Measurements from ENCODE around the gene LIX1.
A peak's percentile ranks its signal among the peaks of the same experiment; 100 is the strongest.

The LIX1 gene

DNA sequence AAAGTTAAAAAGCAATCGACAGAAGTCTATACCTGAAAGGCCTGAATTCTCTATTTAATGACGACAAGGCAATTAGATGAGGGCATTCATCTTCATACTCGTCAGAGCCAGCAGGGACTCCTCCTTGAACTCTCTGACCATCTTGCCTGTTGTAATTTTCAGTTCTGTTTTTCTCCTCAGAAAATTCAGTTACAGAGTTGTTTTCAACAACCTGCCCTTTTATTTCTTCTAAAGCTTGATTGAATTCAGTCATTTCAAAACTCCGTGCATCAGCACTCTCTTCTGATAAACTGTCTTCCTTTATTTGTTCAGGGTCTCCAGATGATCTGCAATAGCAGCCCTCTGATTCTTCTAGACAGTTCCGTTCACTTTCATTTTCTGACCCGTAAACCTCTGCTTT, 25.0 kb upstream of the LIX1 start:
- DNase-seq (ENCODE audit: low spot score) = no peak
- no peak overlapping the region for H3K4me3 ChIP-seq (ENCODE audit: severe bottlenecking)
- H3K4me1 ChIP-seq (ENCODE audit: insufficient read depth, poor library complexity, severe bottlenecking) = no peaks in the 10 kb centered on the region
- ATAC-seq (ENCODE audit: low read depth) = no peak
- TF ChIP-seq, protein P1, sequence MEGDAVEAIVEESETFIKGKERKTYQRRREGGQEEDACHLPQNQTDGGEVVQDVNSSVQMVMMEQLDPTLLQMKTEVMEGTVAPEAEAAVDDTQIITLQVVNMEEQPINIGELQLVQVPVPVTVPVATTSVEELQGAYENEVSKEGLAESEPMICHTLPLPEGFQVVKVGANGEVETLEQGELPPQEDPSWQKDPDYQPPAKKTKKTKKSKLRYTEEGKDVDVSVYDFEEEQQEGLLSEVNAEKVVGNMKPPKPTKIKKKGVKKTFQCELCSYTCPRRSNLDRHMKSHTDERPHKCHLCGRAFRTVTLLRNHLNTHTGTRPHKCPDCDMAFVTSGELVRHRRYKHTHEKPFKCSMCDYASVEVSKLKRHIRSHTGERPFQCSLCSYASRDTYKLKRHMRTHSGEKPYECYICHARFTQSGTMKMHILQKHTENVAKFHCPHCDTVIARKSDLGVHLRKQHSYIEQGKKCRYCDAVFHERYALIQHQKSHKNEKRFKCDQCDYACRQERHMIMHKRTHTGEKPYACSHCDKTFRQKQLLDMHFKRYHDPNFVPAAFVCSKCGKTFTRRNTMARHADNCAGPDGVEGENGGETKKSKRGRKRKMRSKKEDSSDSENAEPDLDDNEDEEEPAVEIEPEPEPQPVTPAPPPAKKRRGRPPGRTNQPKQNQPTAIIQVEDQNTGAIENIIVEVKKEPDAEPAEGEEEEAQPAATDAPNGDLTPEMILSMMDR (IDR thresholded peaks at IDR 0.05; ENCODE audit: poor library complexity, severe bottlenecking) = no peak
- H3K27ac ChIP-seq (ENCODE audit: poor library complexity, severe bottlenecking) = no peak overlapping the region
- H3K9me3 ChIP-seq (ENCODE audit: severe bottlenecking) = no peaks in the 10 kb centered on the region
- H3K27me3 ChIP-seq (ENCODE audit: insufficient read depth, poor library complexity, severe bottlenecking) = no peaks in the 10 kb centered on the region
- peaks cover 97% of the 10 kb centered on the region for H3K36me3 ChIP-seq (ENCODE audit: low read depth)

DNA sequence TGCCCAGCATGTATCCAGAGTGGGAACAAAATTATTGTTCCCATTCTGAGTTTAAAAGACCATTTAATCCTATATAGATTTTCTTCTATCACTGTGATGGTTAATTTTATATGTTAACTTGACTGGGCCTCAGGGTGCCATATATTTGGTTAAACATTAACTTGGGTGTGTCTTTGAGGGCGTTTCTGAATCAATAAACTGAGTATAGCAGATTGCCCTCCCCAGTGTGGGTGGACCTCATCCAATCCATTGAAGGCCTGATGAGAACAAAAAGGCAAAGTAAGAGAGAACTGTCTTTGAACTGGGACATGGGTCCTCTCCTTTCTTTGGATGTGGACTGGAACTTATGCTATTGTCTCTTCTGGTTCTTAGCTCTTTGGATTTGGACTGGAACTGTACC, 23.3 kb upstream of the LIX1 start:
- no peaks in the 10 kb centered on the region for H3K9me3 ChIP-seq (ENCODE audit: severe bottlenecking)
- TF ChIP-seq, protein P1 (IDR thresholded peaks at IDR 0.05; ENCODE audit: poor library complexity, severe bottlenecking) = no peak
- ATAC-seq (ENCODE audit: low read depth) (no peak), DNase-seq (ENCODE audit: low spot score) (no peak)
- H3K36me3 ChIP-seq (ENCODE audit: low read depth) = peaks cover 97% of the 10 kb centered on the region
- no peak overlapping the region for H3K4me3 ChIP-seq (ENCODE audit: severe bottlenecking)
- no peak overlapping the region for H3K27ac ChIP-seq (ENCODE audit: poor library complexity, severe bottlenecking)
- no peaks in the 10 kb centered on the region for H3K27me3 ChIP-seq (ENCODE audit: insufficient read depth, poor library complexity, severe bottlenecking)
- no peaks in the 10 kb centered on the region for H3K4me1 ChIP-seq (ENCODE audit: insufficient read depth, poor library complexity, severe bottlenecking)

DNA sequence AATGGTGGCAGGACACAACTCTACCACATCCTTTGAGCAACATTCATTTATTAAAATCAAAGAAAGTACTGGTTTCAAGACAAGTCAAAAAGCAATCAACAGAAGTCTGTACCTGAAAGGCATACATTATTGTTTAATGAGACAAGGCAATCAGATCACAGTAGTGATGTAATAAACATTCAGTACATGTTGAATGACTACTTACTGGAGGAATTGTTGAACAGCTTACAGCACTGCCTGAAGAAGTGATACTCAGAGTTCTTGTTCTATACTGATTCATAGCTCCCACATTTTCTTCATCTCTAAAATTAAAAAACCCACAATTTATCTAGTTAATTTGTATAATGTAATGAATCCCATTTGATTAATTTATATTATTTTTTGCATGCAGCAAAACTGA, 22.4 kb upstream of the LIX1 start:
- Histone ChIP-seq H3K27ac (ENCODE audit: poor library complexity, severe bottlenecking) (no peak overlapping the region), H3K4me1 (ENCODE audit: insufficient read depth, poor library complexity, severe bottlenecking) (no peaks in the 10 kb centered on the region)
- no peak for DNase-seq (ENCODE audit: low spot score)

DNA sequence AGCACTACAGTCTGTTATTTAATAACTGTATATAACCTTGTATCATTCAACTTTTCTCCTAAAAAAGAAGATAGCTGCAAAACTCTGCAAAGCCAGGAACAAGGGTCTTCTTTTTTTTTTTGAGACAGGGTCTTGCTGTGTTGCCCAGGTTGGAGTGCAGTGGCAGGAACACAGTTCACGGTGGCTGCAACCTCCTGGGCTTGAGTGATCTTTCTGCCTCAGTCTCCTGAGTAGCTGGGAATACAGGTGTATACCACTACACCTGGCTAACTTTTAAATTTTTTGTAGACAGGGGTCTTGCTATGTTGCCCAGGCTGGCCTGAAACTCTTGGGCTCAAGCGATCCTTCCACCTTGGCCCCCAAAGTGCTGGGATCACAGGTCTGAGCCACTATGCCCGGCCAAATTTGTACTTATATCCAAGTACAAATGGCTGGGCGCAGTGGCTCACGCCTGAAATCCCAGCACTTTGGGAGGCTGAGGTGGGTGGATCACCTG, 21.4 kb upstream of the LIX1 start:
- TF ChIP-seq, protein P1 (IDR thresholded peaks at IDR 0.05; ENCODE audit: poor library complexity, severe bottlenecking) = no peak
- no peaks in the 10 kb centered on the region for H3K27me3 ChIP-seq (ENCODE audit: insufficient read depth, poor library complexity, severe bottlenecking)
- peaks cover 78% of the 10 kb centered on the region for H3K36me3 ChIP-seq (ENCODE audit: low read depth)
- no peak for ATAC-seq (ENCODE audit: low read depth)
- H3K9me3 ChIP-seq (ENCODE audit: severe bottlenecking) = no peaks in the 10 kb centered on the region
- no peak overlapping the region for H3K27ac ChIP-seq (ENCODE audit: poor library complexity, severe bottlenecking)
- no peaks in the 10 kb centered on the region for H3K4me1 ChIP-seq (ENCODE audit: insufficient read depth, poor library complexity, severe bottlenecking)
- H3K4me3 ChIP-seq (ENCODE audit: severe bottlenecking) = no peak overlapping the region
- DNase-seq (ENCODE audit: low spot score) = no peak

More for the DNA sequence above, 22.4 kb upstream of the LIX1 start:
- ATAC-seq (ENCODE audit: low read depth) = peak; percentile 67
- Histone ChIP-seq H3K27me3 (ENCODE audit: insufficient read depth, poor library complexity, severe bottlenecking) (no peaks in the 10 kb centered on the region), H3K4me3 (ENCODE audit: severe bottlenecking) (no peak overlapping the region), H3K36me3 (ENCODE audit: low read depth) (peaks cover 88% of the 10 kb centered on the region), H3K9me3 (ENCODE audit: severe bottlenecking) (no peaks in the 10 kb centered on the region)
- TF ChIP-seq, protein P1 (IDR thresholded peaks at IDR 0.05; ENCODE audit: poor library complexity, severe bottlenecking) = no peak

DNA sequence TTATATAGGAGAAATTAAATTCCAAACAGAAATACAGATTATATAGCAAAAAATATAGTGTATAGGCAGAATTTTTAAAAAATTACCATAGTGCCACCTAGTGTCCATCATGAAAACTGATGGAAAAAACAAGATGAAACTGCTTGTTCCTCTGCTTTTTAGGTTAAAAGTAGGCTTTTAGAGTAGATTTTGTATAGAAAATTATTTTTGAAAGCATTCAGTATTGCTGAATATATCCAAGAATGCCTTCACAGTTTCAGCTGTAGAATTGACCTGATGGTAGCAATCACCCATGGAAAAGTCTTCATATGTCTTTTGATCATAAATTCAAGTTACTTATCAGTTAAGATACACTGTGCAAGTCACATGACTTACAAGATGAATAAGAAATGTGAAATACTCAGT, 21.0 kb upstream of the LIX1 start:
- Histone ChIP-seq H3K27ac (ENCODE audit: poor library complexity, severe bottlenecking) (no peak overlapping the region), H3K27me3 (ENCODE audit: insufficient read depth, poor library complexity, severe bottlenecking) (no peaks in the 10 kb centered on the region), H3K4me1 (ENCODE audit: insufficient read depth, poor library complexity, severe bottlenecking) (no peaks in the 10 kb centered on the region), H3K4me3 (ENCODE audit: severe bottlenecking) (no peak overlapping the region), H3K9me3 (ENCODE audit: severe bottlenecking) (no peaks in the 10 kb centered on the region), H3K36me3 (ENCODE audit: low read depth) (peaks cover 73% of the 10 kb centered on the region)
- no peak for ATAC-seq (ENCODE audit: low read depth)
- no peak for DNase-seq (ENCODE audit: low spot score)
- TF ChIP-seq, protein P1 (IDR thresholded peaks at IDR 0.05; ENCODE audit: poor library complexity, severe bottlenecking) = peak; percentile 88

Data from RWPE2 (cell line).